GM12801 (cell line): ENCODE measurements around the gene CDH4.

Experiments used
- TF ChIP-seq, protein P1 (sequence below): IDR thresholded peaks from one replicate; pipeline ENCODE4 v1.5.1; 2011; ENCODE audit warnings: control low read depth; ENCODE audit not compliant: insufficient read length; ENCODE audit errors: extremely low read depth

CDH4 gene

GRCh38 chr20:61285152-61285645 lies 33.1 kb downstream of the CDH4 start:
- TF ChIP-seq, protein P1, sequence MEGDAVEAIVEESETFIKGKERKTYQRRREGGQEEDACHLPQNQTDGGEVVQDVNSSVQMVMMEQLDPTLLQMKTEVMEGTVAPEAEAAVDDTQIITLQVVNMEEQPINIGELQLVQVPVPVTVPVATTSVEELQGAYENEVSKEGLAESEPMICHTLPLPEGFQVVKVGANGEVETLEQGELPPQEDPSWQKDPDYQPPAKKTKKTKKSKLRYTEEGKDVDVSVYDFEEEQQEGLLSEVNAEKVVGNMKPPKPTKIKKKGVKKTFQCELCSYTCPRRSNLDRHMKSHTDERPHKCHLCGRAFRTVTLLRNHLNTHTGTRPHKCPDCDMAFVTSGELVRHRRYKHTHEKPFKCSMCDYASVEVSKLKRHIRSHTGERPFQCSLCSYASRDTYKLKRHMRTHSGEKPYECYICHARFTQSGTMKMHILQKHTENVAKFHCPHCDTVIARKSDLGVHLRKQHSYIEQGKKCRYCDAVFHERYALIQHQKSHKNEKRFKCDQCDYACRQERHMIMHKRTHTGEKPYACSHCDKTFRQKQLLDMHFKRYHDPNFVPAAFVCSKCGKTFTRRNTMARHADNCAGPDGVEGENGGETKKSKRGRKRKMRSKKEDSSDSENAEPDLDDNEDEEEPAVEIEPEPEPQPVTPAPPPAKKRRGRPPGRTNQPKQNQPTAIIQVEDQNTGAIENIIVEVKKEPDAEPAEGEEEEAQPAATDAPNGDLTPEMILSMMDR = no peak

DNA sequence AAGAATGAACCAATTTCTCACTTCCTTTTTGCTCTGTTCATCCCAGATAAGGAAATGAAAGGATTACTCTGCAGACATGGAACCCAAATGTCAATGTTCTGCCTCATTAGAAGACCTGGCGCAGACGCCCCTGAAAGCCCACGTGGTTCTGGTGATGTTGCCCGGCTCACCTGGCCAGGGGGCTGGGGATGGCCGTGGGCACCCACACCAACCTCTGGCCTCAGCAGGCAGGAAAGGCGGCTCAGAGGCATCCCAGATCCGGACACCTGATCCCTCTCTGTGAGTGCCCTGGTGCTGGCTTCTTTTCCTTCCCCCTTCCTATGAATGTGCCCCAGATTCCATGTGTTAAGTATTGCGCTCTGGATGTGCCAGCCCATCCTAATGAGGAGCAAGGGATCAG lies 33.6 kb downstream of the CDH4 start:
- TF ChIP-seq, protein P1 = no peak

DNA sequence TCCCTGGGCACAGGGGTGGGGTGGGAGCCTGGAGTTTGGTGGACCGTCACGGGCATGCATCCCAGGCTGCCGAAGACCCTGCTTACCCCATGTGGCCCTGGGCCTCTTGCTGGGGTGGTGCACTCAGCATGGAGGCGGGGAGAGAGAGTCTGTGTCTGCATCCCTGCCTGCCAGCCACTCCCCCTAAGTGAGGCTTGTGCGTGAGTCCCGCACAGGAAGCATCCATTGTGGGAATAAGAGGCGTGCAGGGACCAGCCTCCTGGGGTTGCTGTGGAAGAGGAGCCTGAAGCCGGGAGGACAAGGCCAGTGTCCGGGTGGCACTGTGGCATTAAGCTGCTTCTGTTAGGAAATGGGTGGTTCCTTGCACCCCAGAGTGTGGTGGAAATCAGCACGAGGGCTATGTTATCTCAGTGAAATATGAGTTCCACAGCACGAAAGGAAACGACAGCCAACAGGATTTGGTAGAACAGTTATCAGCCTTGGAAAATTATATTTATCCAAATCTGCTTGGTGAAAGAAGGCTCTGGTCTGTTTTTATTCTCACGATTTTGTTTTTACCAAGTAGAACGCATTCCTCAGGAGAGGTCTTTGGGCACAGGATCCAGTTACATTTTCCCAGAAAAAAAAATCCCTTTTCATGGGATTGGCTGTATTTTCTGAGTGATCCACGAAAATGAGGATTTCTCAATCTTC lies 35.7 kb downstream of the CDH4 start:
- TF ChIP-seq, protein P1 = no peak

DNA sequence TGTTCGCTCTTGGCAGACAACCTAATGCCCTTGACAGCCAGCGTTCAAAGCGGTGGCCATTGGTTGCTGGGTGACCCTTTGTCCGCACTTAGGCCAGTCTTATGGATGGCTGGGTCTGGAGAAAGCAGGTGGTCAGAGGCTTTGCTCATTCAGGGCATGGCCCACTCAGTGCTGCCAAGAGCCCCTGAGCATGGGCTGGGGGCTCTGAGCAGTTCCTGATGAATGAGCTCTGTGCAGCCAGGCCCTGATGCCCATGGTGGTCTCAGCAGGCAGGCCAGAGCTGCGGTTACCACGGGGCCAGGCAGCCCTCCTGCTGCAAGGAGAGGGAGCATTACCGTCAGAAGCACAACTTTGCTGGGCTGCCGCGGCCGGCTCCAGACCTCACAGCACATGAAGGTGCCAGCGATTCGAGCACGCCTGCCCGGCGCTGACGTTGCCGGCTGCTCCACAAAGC lies 36.3 kb downstream of the CDH4 start:
- TF ChIP-seq, protein P1 = no peak

GRCh38 chr20:61289166-61289565 lies 37.1 kb downstream of the CDH4 start:
- TF ChIP-seq, protein P1 = no peak

DNA sequence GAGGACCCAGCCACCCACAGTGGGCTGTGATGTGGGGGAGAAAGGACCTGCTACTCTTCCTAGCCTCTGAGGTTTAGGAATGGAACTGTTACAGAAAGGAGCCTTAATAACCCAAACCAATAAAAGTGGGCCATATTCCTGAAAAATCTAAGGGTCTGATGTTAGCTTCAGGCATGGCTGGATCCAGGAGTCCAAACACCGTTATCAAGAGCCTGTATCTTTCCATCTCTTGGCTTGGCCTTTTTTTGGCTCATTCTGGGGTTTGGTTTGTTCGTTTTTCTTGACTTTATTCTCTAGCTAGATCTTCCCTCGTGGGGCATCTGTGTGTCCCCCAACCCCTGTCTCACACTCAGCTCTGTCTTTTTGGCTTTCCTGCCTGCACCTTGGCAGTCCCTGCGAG lies 38.7 kb downstream of the CDH4 start:
- TF ChIP-seq, protein P1 = no peak

DNA sequence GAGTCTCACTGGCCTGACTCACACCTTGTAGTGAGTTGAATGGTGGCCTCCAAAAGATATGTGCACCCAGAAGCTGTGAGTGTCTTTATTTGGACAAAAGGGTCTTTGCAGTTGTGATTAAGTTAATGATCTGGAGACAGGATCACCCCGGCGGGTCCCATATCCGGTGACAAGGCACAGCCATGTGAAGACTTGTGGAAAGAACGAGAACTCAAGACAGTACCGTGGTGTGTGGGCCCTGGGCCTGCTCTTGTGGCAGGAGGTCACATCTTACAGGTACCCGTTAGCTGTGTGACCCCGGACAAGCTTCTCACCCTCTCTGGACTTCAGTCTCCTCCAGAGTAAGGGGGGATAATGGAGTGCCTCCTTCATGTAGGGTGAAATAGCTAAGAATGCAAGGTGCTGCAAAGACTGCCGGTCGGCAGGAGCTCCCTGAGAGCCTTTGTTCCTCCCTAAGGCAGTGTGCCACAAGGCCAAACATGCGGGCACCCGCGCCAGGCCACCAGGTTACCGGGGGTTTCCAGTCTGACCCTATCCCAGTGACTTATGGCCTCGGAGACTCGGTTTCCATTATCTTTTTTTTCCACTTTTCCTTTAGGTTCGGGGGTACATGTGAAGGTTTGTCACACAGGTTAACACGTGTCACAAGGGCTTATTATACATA lies 39.2 kb downstream of the CDH4 start:
- TF ChIP-seq, protein P1 = no peak
